Hematopoietic multipotent progenitor cell treated with erythropoietin and hydrocortisone succinate and interleukin-3 and kit ligand, for 6 days (in vitro differentiated cells): ENCODE results near the gene GAREM1.

Experiments used
- DNase-seq: peaks from one replicate; pipeline ENCODE4 v3.0.0-alpha.2; 2015

GAREM1 gene

GRCh38 chr18:32455361-32455760 is 15.3 kb downstream of the GAREM1 start:
- DNase-seq, result no peak

GRCh38 chr18:32454593-32454992 is 16.1 kb downstream of the GAREM1 start:
- no peak for DNase-seq

- no peak for DNase-seq
Measured at GRCh38 chr18:32450874-32451273, 19.8 kb downstream of the GAREM1 start.

GRCh38 chr18:32450026-32450691 is 20.5 kb downstream of the GAREM1 start:
- DNase-seq, result no peak

GRCh38 chr18:32446780-32447179 is 23.9 kb downstream of the GAREM1 start:
- no peak for DNase-seq

- no peak for DNase-seq
Measured at GRCh38 chr18:32445846-32446245, 24.8 kb downstream of the GAREM1 start.

- no peak for DNase-seq
Measured at GRCh38 chr18:32443706-32444215, 26.9 kb downstream of the GAREM1 start.

GRCh38 chr18:32443033-32443705 is 27.5 kb downstream of the GAREM1 start:
- DNase-seq, result no peak

GRCh38 chr18:32442575-32442974 is 28.1 kb downstream of the GAREM1 start:
- DNase-seq, result no peak

- DNase-seq, result no peak
Measured at GRCh38 chr18:32441533-32441932, 29.1 kb downstream of the GAREM1 start.

- no peak for DNase-seq
Measured at GRCh38 chr18:32440518-32440917, 30.2 kb downstream of the GAREM1 start.

GRCh38 chr18:32439802-32440201 is 30.9 kb downstream of the GAREM1 start:
- peak; percentile 34 for DNase-seq

GRCh38 chr18:32439241-32439640 is 31.4 kb downstream of the GAREM1 start:
- no peak for DNase-seq

- no peak for DNase-seq
Measured at GRCh38 chr18:32438173-32438572, 32.5 kb downstream of the GAREM1 start.

GRCh38 chr18:32437100-32437834 is 33.4 kb downstream of the GAREM1 start:
- DNase-seq, result no peak

GRCh38 chr18:32435631-32436500 is 34.8 kb downstream of the GAREM1 start:
- no peak for DNase-seq

GRCh38 chr18:32431753-32432152 is 38.9 kb downstream of the GAREM1 start:
- no peak for DNase-seq

- DNase-seq, result no peak
Measured at GRCh38 chr18:32429402-32429801, 41.3 kb downstream of the GAREM1 start.

GRCh38 chr18:32427084-32427900 is 43.4 kb downstream of the GAREM1 start:
- DNase-seq, result no peak

- no peak for DNase-seq
Measured at GRCh38 chr18:32425466-32425865, 45.2 kb downstream of the GAREM1 start.

- DNase-seq, result no peak
Measured at GRCh38 chr18:32424696-32425095, 46.0 kb downstream of the GAREM1 start.
